Regular cardiac myocyte (primary cell): ENCODE data around the gene CPVL. TPM values are rescaled to one million over a fixed set of nuclear protein-coding genes. Genes with fewer than 3 reads are reported as not detected.

Experiments
- total RNA-seq: library from RNA; depleted of rRNA; stranded (reverse); fragments of >200 nt; gene quantifications from 2 replicates; pipeline ENCODE4 v1.2.3, GENCODE V29; 2014

CPVL gene
- total RNA-seq: 0.58 TPM in 1 of 2 replicates, not detected in the other

DNA sequence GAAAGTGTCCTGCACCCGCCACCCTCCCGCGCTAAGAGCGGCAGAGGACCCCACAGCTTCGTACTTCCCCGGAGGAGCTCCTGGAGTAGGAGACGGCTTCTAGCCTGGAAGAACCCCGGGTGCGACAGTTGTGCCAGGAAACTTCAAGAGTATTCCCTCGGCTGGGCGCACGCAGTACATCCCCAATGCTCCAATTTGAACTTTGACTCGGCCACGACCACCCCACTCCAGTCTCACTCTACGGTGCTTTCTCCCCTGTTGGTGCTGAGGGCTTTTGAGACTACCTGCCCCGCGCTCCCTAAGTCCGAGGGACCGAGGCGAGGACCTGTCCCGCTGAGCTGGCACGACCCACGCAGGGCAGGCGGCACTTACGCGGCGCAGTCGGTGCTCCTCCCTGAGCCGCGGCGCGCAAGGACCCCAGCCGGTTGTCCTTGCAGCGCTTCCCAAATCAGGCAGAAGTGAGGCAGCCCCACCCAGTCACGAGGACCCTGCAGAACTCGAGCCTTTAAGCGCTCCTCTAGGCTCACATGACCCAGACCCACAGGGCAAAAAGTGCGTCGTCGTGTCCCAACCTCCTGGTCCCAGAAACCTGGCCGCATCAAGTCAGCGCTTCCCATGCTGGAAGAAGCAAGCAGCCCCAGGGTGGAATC, at the start of gene CPVL:
CPVL (minus strand) TSS at position 481 of the 650 bp plus-strand sequence. CDS start 25,476 bp downstream, outside the sequence.

DNA sequence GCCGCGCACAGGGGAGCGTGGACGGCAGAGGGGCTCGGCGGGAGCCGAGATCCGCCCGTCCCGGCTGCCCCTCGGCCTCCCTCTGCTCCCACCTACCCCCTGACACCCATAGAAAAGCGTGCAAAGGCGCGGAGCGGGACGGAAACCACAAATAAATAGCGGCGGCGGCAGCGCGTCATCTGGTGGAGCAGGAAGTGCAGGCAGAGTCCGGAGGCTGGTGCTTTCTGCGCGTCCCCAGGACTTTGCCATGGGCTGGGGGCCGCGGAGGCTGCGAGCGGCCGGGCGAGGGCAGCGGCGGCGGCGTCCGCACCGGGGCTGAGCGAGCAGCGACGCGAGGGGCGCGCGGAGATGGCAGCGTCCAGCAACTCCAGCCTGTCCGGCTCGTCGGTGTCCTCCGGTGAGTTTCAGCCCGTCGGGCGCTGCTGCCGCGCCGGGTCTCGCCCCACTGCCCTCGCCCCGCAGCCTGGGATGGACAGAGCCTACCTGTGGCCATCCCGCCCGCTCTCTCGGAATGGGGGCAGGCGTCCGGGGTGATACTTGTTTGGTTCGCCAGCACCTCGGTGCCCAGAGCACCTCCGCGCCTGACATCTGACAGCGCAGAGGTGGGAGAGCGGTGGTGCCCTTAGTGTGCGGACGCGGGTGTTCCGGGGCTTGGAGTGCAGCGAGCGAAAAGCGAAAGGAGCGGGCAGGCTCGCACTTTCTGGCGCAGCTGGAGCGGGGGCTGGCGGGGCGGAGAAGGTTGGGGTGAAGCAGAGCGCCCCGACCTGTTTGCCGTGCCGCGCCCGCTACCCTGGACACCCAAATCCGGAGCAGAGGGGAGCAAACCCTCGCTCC, 48.5 kb upstream of the CPVL start, which contains the start of gene CHN2:
CHN2 (plus strand) TSS at position 182 of the 834 bp plus-strand sequence.

DNA sequence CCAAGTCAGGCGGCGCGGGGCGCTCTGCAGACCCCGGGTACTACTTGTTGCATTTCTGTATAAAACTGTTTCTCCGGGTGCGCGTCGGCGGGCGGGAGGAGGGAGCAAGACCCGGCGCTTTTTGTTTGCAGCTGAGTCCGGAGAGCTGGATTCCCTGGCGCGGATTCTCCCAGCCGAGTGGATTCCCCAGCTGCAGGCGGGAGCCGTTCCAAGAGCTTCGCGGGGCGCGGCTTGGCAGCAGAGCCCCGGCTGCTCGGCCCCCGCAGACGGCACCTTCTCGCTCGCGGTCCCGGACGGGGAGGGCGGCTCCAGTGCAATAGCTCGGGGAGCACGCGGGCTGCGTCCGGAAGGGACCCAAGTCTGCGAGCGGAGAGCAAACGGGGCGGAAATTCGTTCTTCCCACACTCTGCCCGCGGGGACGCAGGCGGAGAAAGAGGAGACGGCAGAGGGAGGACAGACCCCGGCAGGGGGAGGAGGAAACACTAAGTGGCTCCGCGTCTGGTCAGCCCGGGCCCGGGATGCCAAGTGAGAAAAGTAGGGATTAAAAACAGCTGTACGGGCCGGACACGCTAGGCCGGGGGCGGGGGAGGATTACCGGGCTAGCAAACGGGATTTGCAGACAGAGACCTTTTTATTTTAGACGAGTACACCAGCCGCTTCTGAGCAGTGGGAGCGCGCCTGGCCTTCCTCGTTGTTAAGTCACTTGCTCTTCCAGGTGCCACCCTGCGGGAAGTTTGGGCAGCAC, 187.9 kb downstream of the CPVL start, which contains the start of gene TRIL:
TRIL (minus strand) TSS at position 96 of the 745 bp plus-strand sequence. CDS start 284 bp downstream, outside the sequence.

Other genes with a start within 250 kb of the CPVL start
- gene TRIL, start 188.2 kb downstream of the CPVL start, total RNA-seq: 0.19 and 0.56 TPM in 2 replicates
- 0.19 and 4.2 TPM in 2 replicates for gene CHN2, start 48.2 kb upstream of the CPVL start, total RNA-seq